T47D (cell line): ENCODE data around the gene NCK1.
"Not testable (repeated sequence)": the region's sequence is repeated elsewhere in the genome, so short reads cannot be mapped to it uniquely, and the experiment has no call there.

Source experiments
- DNase-seq, 2 experiments: peaks; one replicate each; pipeline versions ENCODE4 v3.0.0 to v3.0.0-alpha.2; 2011 to 2012; ENCODE audit warnings: low read depth in 1 of 2, low spot score in 1 of 2
- JUND ChIP-seq: IDR thresholded peaks from 2 replicates; pipeline ENCODE4 v1.6.1; 2012; ENCODE audit warnings: low read depth
- in situ Hi-C: cut with HindIII; loops from 2 replicates; pipeline ENCODE4 v1.10.0; 2016; ENCODE audit warnings: low sequenced_read_pairs, low pct_unique_long_range_greater_than_20kb

NCK1 gene

GRCh38 chr3:136883967-136884720 is 22.1 kb downstream of the NCK1 start:
- DNase-seq: no peak
- TF ChIP-seq JUND: no peak
- in situ Hi-C loops: no loop called here

- in situ Hi-C loops: no loop called here
- no peak for DNase-seq
- TF ChIP-seq JUND: no peak
Measured at GRCh38 chr3:136885357-136886213, 23.6 kb downstream of the NCK1 start.

- in situ Hi-C loops: no loop called here
- no peak for DNase-seq
- no peak for TF ChIP-seq JUND
Measured at GRCh38 chr3:136889947-136890346, 27.9 kb downstream of the NCK1 start.

- in situ Hi-C loops: no loop called here
- peak; percentile 37 to 38 for DNase-seq
- TF ChIP-seq JUND: no peak
Measured at GRCh38 chr3:136891934-136892855, 30.2 kb downstream of the NCK1 start.

- no peak for DNase-seq
- no peak for TF ChIP-seq JUND
- in situ Hi-C loops: no loop called here
Measured at GRCh38 chr3:136893848-136894443, 31.9 kb downstream of the NCK1 start.

GRCh38 chr3:136897171-136897570 is 35.2 kb downstream of the NCK1 start:
- DNase-seq, in situ Hi-C loops: not testable (repeated sequence)

GRCh38 chr3:136898549-136898948 is 36.5 kb downstream of the NCK1 start:
- DNase-seq: no peak
- TF ChIP-seq JUND: no peak
- in situ Hi-C loops: no loop called here

- TF ChIP-seq JUND: no peak
- in situ Hi-C loops: no loop called here
- no peak for DNase-seq
Measured at GRCh38 chr3:136898954-136899353, 36.9 kb downstream of the NCK1 start.

GRCh38 chr3:136899622-136900158 is 37.7 kb downstream of the NCK1 start:
- in situ Hi-C loops: no loop called here
- DNase-seq: no peak
- no peak for TF ChIP-seq JUND

- in situ Hi-C loops, DNase-seq: not testable (repeated sequence)
Measured at GRCh38 chr3:136900694-136901093, 38.7 kb downstream of the NCK1 start.

GRCh38 chr3:136901391-136901790 is 39.4 kb downstream of the NCK1 start:
- DNase-seq: no peak
- no peak for TF ChIP-seq JUND
- in situ Hi-C loops: no loop called here

GRCh38 chr3:136902530-136902929 is 40.5 kb downstream of the NCK1 start:
- DNase-seq, in situ Hi-C loops: not testable (repeated sequence)
